HG03354 (cell line): ENCODE results near the gene CDK14.
"Not testable (repeated sequence)": the region's sequence is repeated elsewhere in the genome, so short reads cannot be mapped to it uniquely, and the experiment has no call there.

Source experiments
- ATAC-seq: cut with Tn5 transposase; IDR thresholded peaks from one replicate; pipeline ENCODE4 v1.9.1; 2021; ENCODE audit warnings: mild to moderate bottlenecking; ENCODE audit not compliant: unreplicated experiment, poor library complexity, severe bottlenecking

The CDK14 gene

GRCh38 chr7:90769566-90769965 lies 173.4 kb downstream of the CDK14 start:
- ATAC-seq: not testable (repeated sequence)

GRCh38 chr7:90771281-90771680 lies 175.2 kb downstream of the CDK14 start:
- no peak for ATAC-seq

- no peak for ATAC-seq
These were observed 176.3 kb downstream of the CDK14 start for GRCh38 chr7:90772410-90772809.

GRCh38 chr7:90773269-90773668 lies 177.1 kb downstream of the CDK14 start:
- ATAC-seq: no peak

- ATAC-seq: no peak
These were observed 178.6 kb downstream of the CDK14 start for GRCh38 chr7:90774706-90775105.

- ATAC-seq: no peak
These were observed 179.4 kb downstream of the CDK14 start for GRCh38 chr7:90775383-90775965.

GRCh38 chr7:90777041-90777440 lies 180.9 kb downstream of the CDK14 start:
- peak; percentile 89 for ATAC-seq

- ATAC-seq: peak; percentile 52
These were observed 181.3 kb downstream of the CDK14 start for GRCh38 chr7:90777465-90777864.

GRCh38 chr7:90777886-90778285 lies 181.8 kb downstream of the CDK14 start:
- no peak for ATAC-seq

GRCh38 chr7:90788052-90788451 lies 191.9 kb downstream of the CDK14 start:
- no peak for ATAC-seq

- no peak for ATAC-seq
These were observed 193.7 kb downstream of the CDK14 start for GRCh38 chr7:90789736-90790306.

- ATAC-seq: no peak
These were observed 195.5 kb downstream of the CDK14 start for GRCh38 chr7:90791596-90791995.

GRCh38 chr7:90792301-90792700 lies 196.2 kb downstream of the CDK14 start:
- ATAC-seq: no peak

- ATAC-seq: not testable (repeated sequence)
These were observed 198.1 kb downstream of the CDK14 start for GRCh38 chr7:90794234-90794633.

- ATAC-seq: no peak
These were observed 201.5 kb downstream of the CDK14 start for GRCh38 chr7:90797596-90797995.

GRCh38 chr7:90804370-90804769 lies 208.2 kb downstream of the CDK14 start:
- no peak for ATAC-seq

- not testable (repeated sequence) for ATAC-seq
These were observed 219.4 kb downstream of the CDK14 start for GRCh38 chr7:90815552-90815951.

GRCh38 chr7:90816511-90817142 lies 220.5 kb downstream of the CDK14 start:
- ATAC-seq: peak; percentile 100

- ATAC-seq: no peak
These were observed 221.0 kb downstream of the CDK14 start for GRCh38 chr7:90817151-90817550.

- ATAC-seq: no peak
These were observed 221.7 kb downstream of the CDK14 start for GRCh38 chr7:90817846-90818245.

GRCh38 chr7:90818341-90818740 lies 222.2 kb downstream of the CDK14 start:
- ATAC-seq: no peak
